Measurements from ENCODE around the gene MDC1. TPM values are rescaled to one million over a fixed set of nuclear protein-coding genes. Genes with fewer than 3 reads are reported as not detected.

Gene MDC1
- total and polyA plus RNA-seq, 2 experiments from 2014 or later = 4.9 to 7.1 TPM

GRCh38 chr6:30696432-30696831 is 20.6 kb downstream of the MDC1 start:
- H3K4me2 ChIP-seq (ENCODE audit: unreplicated experiment) = no peak overlapping the region
- H3K27me3 ChIP-seq (replicated peaks; ENCODE audit: insufficient read depth) = no peaks in the 10 kb centered on the region
- peaks cover 18% of the 10 kb centered on the region for H3K4me1 ChIP-seq (ENCODE audit: insufficient read depth)
- H3F3A ChIP-seq (ENCODE audit: insufficient read depth) = peaks cover 11% of the 10 kb centered on the region
- TF ChIP-seq EZH2phosphoT487 (IDR thresholded peaks at IDR 0.05; ENCODE audit: insufficient read depth, low read depth) (no peak), EZH2 (IDR thresholded peaks at IDR 0.05; ENCODE audit: insufficient read depth, poor library complexity, severe bottlenecking) (no peak)
- no peaks in the 10 kb centered on the region for H3K9me3 ChIP-seq (ENCODE audit: low read depth)
- no peak overlapping the region for H3K27ac ChIP-seq
- peaks cover 2% of the 10 kb centered on the region; the same call in 1 of the 2 replicates for H3K36me3 ChIP-seq (ENCODE audit: low read depth)
- no peaks in the 10 kb centered on the region for H4K20me1 ChIP-seq (ENCODE audit: insufficient read depth)
- no peaks in the 10 kb centered on the region for H3K79me2 ChIP-seq (ENCODE audit: insufficient read depth)
- H3K9ac ChIP-seq = no peak overlapping the region
- in situ Hi-C loops (cut with MboI) = no loop called here
- H2AFZ ChIP-seq = no peak overlapping the region
- no peak overlapping the region for H3K4me3 ChIP-seq
- no peak for DNase-seq
- 96 to 98% methylated on average over 5 of the region's 5 CpGs for WGBS, 2 experiments (ENCODE audit: low coverage in 1 of 2, low lambda C conversion rate in 2 of 2, missing lambda C conversion rate in 2 of 2)
- no peaks in the 10 kb centered on the region for H3K9me2 ChIP-seq (ENCODE audit: insufficient read depth)

GRCh38 chr6:30691208-30691847 is 25.8 kb downstream of the MDC1 start:
- Histone ChIP-seq H3K9ac (peak overlapping the region; percentile 85), H3K36me3 (ENCODE audit: low read depth) (no peaks in the 10 kb centered on the region), H2AFZ (peak overlapping the region; percentile 91), H4K20me1 (ENCODE audit: insufficient read depth) (no peaks in the 10 kb centered on the region), H3K9me3 (ENCODE audit: low read depth) (no peaks in the 10 kb centered on the region), H3K9me2 (ENCODE audit: insufficient read depth) (no peaks in the 10 kb centered on the region), H3K27ac (peak overlapping the region; percentile 92), H3K79me2 (ENCODE audit: insufficient read depth) (peaks cover 33% of the 10 kb centered on the region), H3K27me3 (replicated peaks; ENCODE audit: insufficient read depth) (no peaks in the 10 kb centered on the region), H3K4me2 (ENCODE audit: unreplicated experiment) (peak overlapping the region; percentile 83), H3F3A (ENCODE audit: insufficient read depth) (peaks cover 37% of the 10 kb centered on the region), H3K4me1 (ENCODE audit: insufficient read depth) (peaks cover 46% of the 10 kb centered on the region), H3K4me3 (peak overlapping the region; percentile 91)
- 26 to 30% methylated on average over 8 of the region's 8 CpGs for WGBS, 2 experiments (ENCODE audit: low coverage in 1 of 2, low lambda C conversion rate in 2 of 2, missing lambda C conversion rate in 2 of 2)
- TF ChIP-seq EZH2 (IDR thresholded peaks at IDR 0.05; ENCODE audit: insufficient read depth, poor library complexity, severe bottlenecking) (no peak), EZH2phosphoT487 (IDR thresholded peaks at IDR 0.05; ENCODE audit: insufficient read depth, low read depth) (no peak)
- DNase-seq = peak; percentile 30
- in situ Hi-C loops (cut with MboI) = no loop called here

- Histone ChIP-seq H3K9me2 (ENCODE audit: insufficient read depth) (no peaks in the 10 kb centered on the region), H3K9me3 (ENCODE audit: low read depth) (no peaks in the 10 kb centered on the region), H3K4me3 (peak within 1 kb of the TSS; percentile 91), H3K27me3 (replicated peaks; ENCODE audit: insufficient read depth) (no peaks in the 10 kb centered on the region), H3K4me2 (ENCODE audit: unreplicated experiment) (peak within 1 kb of the TSS; percentile 83), H3K4me1 (ENCODE audit: insufficient read depth) (peaks cover 41% of the 10 kb centered on the region), H3K79me2 (ENCODE audit: insufficient read depth) (peaks cover 40% of the 10 kb centered on the region), H3K36me3 (ENCODE audit: low read depth) (no peaks in the 10 kb centered on the region), H3K27ac (peak within 1 kb of the TSS; percentile 92), H2AFZ (peak within 1 kb of the TSS; percentile 91), H3K9ac (peak within 1 kb of the TSS; percentile 85), H4K20me1 (ENCODE audit: insufficient read depth) (no peaks in the 10 kb centered on the region), H3F3A (ENCODE audit: insufficient read depth) (peaks cover 43% of the 10 kb centered on the region)
- TF ChIP-seq EZH2phosphoT487 (IDR thresholded peaks at IDR 0.05; ENCODE audit: insufficient read depth, low read depth) (no peak), EZH2 (IDR thresholded peaks at IDR 0.05; ENCODE audit: insufficient read depth, poor library complexity, severe bottlenecking) (no peak)
- in situ Hi-C loops (cut with MboI) = no loop called here
- peak; percentile 96 for DNase-seq
- WGBS, 2 experiments (ENCODE audit: low coverage in 1 of 2, low lambda C conversion rate in 2 of 2, missing lambda C conversion rate in 2 of 2) = 2 to 3% methylated on average over 26 to 40 of the region's 40 CpGs
Measured at GRCh38 chr6:30690403-30691207, 26.5 kb downstream of the MDC1 start, which contains the start of gene NRM. TSS of gene NRM (minus strand) at chr6:30690984. CDS start at chr6:30690974, 10 bp downstream.

- Histone ChIP-seq H3F3A (ENCODE audit: insufficient read depth) (peaks cover 45% of the 10 kb centered on the region), H3K36me3 (ENCODE audit: low read depth) (peaks cover 6% of the 10 kb centered on the region; the same call in 1 of the 2 replicates), H3K9ac (peak overlapping the region; percentile 85), H3K9me2 (ENCODE audit: insufficient read depth) (no peaks in the 10 kb centered on the region), H3K4me1 (ENCODE audit: insufficient read depth) (peaks cover 35% of the 10 kb centered on the region), H2AFZ (no peak overlapping the region), H3K27me3 (replicated peaks; ENCODE audit: insufficient read depth) (no peaks in the 10 kb centered on the region), H3K79me2 (ENCODE audit: insufficient read depth) (peaks cover 46% of the 10 kb centered on the region), H3K9me3 (ENCODE audit: low read depth) (no peaks in the 10 kb centered on the region), H3K4me3 (peak overlapping the region; percentile 91), H3K27ac (peak overlapping the region; percentile 92), H3K4me2 (ENCODE audit: unreplicated experiment) (peak overlapping the region; percentile 83), H4K20me1 (ENCODE audit: insufficient read depth) (no peaks in the 10 kb centered on the region)
- 46 to 47% methylated on average over 4 of the region's 4 CpGs for WGBS, 2 experiments (ENCODE audit: low coverage in 1 of 2, low lambda C conversion rate in 2 of 2, missing lambda C conversion rate in 2 of 2)
- no peak for DNase-seq
- TF ChIP-seq EZH2phosphoT487 (IDR thresholded peaks at IDR 0.05; ENCODE audit: insufficient read depth, low read depth) = no peak
- TF ChIP-seq EZH2 (IDR thresholded peaks at IDR 0.05; ENCODE audit: insufficient read depth, poor library complexity, severe bottlenecking) = no peak
- in situ Hi-C loops (cut with MboI) = no loop called here
Measured at GRCh38 chr6:30689985-30690384, 27.1 kb downstream of the MDC1 start.
